Endodermal cell (in vitro differentiated cells): ENCODE results near the gene MYH7B. TPM values are rescaled to one million over a fixed set of nuclear protein-coding genes. Genes with fewer than 3 reads are reported as not detected.

ENCODE experiments used
- DNase-seq: peaks from one replicate; pipeline ENCODE4 v3.0.0-alpha.2; 2017
- H3K27ac ChIP-seq: 2 replicates; pipeline ENCODE4 v1.5.1; 2013; ENCODE audit warnings: mild to moderate bottlenecking, low read depth, low read length, moderate library complexity
- H3K27me3 ChIP-seq: 2 replicates; pipeline ENCODE4 v1.6.1; 2013; ENCODE audit warnings: mild to moderate bottlenecking, low read length, moderate library complexity; ENCODE audit not compliant: insufficient read depth, control insufficient read depth, poor library complexity, severe bottlenecking
- H3K36me3 ChIP-seq: 2 replicates; pipeline ENCODE4 v1.7.0; 2013; ENCODE audit warnings: mild to moderate bottlenecking, low read length, moderate library complexity; ENCODE audit not compliant: control insufficient read depth, insufficient read depth
- H3K4me1 ChIP-seq: one replicate; pipeline ENCODE4 v1.7.0; 2013; ENCODE audit warnings: low read length; ENCODE audit not compliant: control insufficient read depth, insufficient read depth
- H3K4me3 ChIP-seq: 2 replicates; pipeline ENCODE4 v1.5.1; 2013; ENCODE audit warnings: mild to moderate bottlenecking, low read length, moderate library complexity
- H3K9ac ChIP-seq: 2 replicates; pipeline ENCODE4 v1.6.1; 2013; ENCODE audit warnings: mild to moderate bottlenecking, low read length, moderate library complexity; ENCODE audit not compliant: poor library complexity, severe bottlenecking; ENCODE audit errors: extremely low read depth
- H3K9me3 ChIP-seq: 2 replicates; pipeline ENCODE4 v1.6.1; 2013; ENCODE audit warnings: mild to moderate bottlenecking, low read length, moderate library complexity; ENCODE audit not compliant: control insufficient read depth
- H3K27ac Mint-ChIP-seq: 2 replicates; pipeline ENCODE4 v1.8.0; 2020; ENCODE audit warnings: mixed read lengths
- H3K27me3 Mint-ChIP-seq: 2 replicates; pipeline ENCODE4 v1.8.0; 2021; ENCODE audit warnings: mild to moderate bottlenecking, mixed read lengths; ENCODE audit not compliant: insufficient read depth
- H3K36me3 Mint-ChIP-seq: 2 replicates; pipeline ENCODE4 v1.8.0; 2020; ENCODE audit warnings: low read depth, mixed read lengths
- H3K4me1 Mint-ChIP-seq: 2 replicates; pipeline ENCODE4 v1.8.0; 2020; ENCODE audit warnings: mixed read lengths
- H3K4me3 Mint-ChIP-seq: 2 replicates; pipeline ENCODE4 v1.8.0; 2020; ENCODE audit warnings: mild to moderate bottlenecking, moderate library complexity, mixed read lengths
- H3K9me3 Mint-ChIP-seq: 2 replicates; pipeline ENCODE4 v1.8.0; 2020; ENCODE audit warnings: mild to moderate bottlenecking, mixed read lengths
- whole genome bisulfite sequencing, 2 experiments: methylation state at CpG; one replicate each; pipeline versions ENCODE4 v1.1.5 to v1.1.7; 2013; ENCODE audit warnings: missing lambda C conversion rate in 2 of 2, mixed read lengths in 1 of 2; ENCODE audit not compliant: insufficient coverage in 1 of 2, insufficient read length in 1 of 2; 5-methylcytosine and 5-hydroxymethylcytosine counted together
- total RNA-seq, 2 donors: library from RNA; stranded (reverse); fragmentation: NEBNext Ultra II Directional in 1 of 2; extraction: Animal tissue kit (Norgen Biotek cat#: 25700) in 1 of 2; gene quantifications; 2 replicates in 1 of 2; 3 replicates in 1 of 2; pipeline ENCODE4 v1.2.1, GENCODE V29; 2021
- TF ChIP-seq, protein P1 (sequence below): fragments of 200-600 bp; sonication (generic); conservative IDR thresholded peaks from 2 replicates; pipeline ENCODE4 v1.5.0; 2021; ENCODE audit warnings: antibody characterized with exemption, mild to moderate bottlenecking

The MYH7B gene
- total RNA-seq, 2 donors from 2014 or later = 0.37 to 0.49 TPM

DNA sequence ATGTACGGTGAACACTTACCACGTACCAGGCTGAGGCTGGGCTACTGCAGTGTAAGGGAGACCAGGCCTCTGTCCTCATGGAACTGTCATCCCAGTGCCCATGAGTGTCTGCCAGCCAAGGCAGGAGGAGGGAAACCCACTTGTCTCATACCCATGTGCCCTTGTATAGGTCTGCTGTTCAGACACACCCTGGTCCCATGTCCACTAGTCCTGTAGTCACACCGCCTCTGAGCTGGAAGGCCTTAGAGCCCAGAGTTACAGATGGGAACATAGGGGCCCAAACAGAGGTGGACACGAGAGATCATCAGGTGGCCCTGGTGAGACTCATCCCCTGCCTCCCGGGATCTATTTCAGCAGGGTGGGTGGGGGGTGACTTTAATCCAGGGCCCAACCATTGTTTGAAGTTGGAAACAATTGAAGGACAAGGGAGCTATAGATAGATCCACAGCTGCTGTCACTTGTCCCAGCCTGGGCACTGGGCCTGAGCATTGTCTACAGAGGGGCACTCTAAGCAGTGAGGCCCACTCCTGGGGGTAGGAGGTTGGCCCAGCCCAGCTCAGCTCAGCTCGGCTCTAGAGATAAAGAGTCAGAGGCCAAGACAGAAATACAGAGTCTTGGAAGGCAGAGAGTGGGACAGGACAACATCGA is 14.6 kb downstream of the MYH7B start:
- H3K4me1 Mint-ChIP-seq = peaks cover 17% of the 10 kb centered on the region
- no peaks in the 10 kb centered on the region for H3K36me3 Mint-ChIP-seq

DNA sequence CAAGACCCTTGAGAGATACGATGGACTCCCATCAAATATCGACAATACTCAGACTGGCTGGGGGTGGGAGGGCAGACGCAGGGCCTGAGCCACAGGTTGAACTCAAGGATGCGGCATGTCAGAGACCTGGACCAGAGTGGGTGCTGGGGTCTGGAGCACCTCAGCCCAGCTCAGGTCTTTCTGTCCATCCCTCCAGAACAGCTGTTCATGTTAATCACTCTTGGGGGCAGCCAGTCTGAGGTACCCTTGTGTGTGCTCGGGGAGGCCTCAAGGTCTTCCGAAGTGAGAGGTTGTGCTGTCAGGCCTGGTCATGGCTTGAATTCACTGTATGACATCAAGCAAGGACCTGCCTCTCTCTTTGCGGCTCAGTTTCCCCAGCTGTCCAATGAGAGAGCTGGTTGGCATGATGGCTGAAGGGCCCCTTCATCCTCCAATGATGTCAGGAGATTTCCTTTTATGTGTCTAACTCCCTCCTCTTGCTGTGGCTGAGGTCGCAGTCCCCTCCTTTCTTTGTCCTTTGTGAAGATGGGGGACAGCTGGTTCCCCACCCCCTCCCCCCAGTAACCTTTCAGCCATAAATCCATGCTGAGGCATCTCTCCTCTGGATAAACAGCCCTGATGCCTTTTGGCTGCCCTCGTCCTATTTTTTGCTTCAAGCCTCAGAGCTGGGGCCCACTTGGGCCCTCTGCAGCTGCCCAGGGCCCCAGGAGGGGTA is 15.3 kb downstream of the MYH7B start:
- Histone ChIP-seq H3K36me3 (no peaks in the 10 kb centered on the region), H3K4me3 (no peak overlapping the region), H3K4me1 (peaks cover 6% of the 10 kb centered on the region), H3K27ac (no peak overlapping the region), H3K9ac (no peak overlapping the region), H3K27me3 (no peaks in the 10 kb centered on the region), H3K9me3 (no peaks in the 10 kb centered on the region)
- Mint-ChIP-seq H3K27me3 (peaks cover 26% of the 10 kb centered on the region), H3K36me3 (no peaks in the 10 kb centered on the region), H3K4me1 (peaks cover 17% of the 10 kb centered on the region), H3K9me3 (no peaks in the 10 kb centered on the region), H3K4me3 (no peak overlapping the region), H3K27ac (no peak overlapping the region)
- 93 to 95% methylated on average over 8 to 9 of the region's 9 CpGs for WGBS, 2 experiments
- TF ChIP-seq, protein P1, sequence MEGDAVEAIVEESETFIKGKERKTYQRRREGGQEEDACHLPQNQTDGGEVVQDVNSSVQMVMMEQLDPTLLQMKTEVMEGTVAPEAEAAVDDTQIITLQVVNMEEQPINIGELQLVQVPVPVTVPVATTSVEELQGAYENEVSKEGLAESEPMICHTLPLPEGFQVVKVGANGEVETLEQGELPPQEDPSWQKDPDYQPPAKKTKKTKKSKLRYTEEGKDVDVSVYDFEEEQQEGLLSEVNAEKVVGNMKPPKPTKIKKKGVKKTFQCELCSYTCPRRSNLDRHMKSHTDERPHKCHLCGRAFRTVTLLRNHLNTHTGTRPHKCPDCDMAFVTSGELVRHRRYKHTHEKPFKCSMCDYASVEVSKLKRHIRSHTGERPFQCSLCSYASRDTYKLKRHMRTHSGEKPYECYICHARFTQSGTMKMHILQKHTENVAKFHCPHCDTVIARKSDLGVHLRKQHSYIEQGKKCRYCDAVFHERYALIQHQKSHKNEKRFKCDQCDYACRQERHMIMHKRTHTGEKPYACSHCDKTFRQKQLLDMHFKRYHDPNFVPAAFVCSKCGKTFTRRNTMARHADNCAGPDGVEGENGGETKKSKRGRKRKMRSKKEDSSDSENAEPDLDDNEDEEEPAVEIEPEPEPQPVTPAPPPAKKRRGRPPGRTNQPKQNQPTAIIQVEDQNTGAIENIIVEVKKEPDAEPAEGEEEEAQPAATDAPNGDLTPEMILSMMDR = no peak
- no peak for DNase-seq

More for the DNA sequence above, 14.6 kb downstream of the MYH7B start:
- H3K9me3 ChIP-seq = no peaks in the 10 kb centered on the region
- DNase-seq = no peak
- H3K27ac ChIP-seq = no peak overlapping the region
- no peaks in the 10 kb centered on the region for H3K9me3 Mint-ChIP-seq
- H3K4me3 Mint-ChIP-seq = no peak overlapping the region
- H3K36me3 ChIP-seq = no peaks in the 10 kb centered on the region
- H3K27me3 ChIP-seq = no peaks in the 10 kb centered on the region
- WGBS, 2 experiments = 91 to 94% methylated on average over 7 of the region's 7 CpGs
- H3K4me3 ChIP-seq = no peak overlapping the region
- H3K27me3 Mint-ChIP-seq = peaks cover 19% of the 10 kb centered on the region
- H3K4me1 ChIP-seq = peaks cover 6% of the 10 kb centered on the region
- H3K9ac ChIP-seq = no peak overlapping the region
- H3K27ac Mint-ChIP-seq = no peak overlapping the region
- TF ChIP-seq, protein P1 = no peak

DNA sequence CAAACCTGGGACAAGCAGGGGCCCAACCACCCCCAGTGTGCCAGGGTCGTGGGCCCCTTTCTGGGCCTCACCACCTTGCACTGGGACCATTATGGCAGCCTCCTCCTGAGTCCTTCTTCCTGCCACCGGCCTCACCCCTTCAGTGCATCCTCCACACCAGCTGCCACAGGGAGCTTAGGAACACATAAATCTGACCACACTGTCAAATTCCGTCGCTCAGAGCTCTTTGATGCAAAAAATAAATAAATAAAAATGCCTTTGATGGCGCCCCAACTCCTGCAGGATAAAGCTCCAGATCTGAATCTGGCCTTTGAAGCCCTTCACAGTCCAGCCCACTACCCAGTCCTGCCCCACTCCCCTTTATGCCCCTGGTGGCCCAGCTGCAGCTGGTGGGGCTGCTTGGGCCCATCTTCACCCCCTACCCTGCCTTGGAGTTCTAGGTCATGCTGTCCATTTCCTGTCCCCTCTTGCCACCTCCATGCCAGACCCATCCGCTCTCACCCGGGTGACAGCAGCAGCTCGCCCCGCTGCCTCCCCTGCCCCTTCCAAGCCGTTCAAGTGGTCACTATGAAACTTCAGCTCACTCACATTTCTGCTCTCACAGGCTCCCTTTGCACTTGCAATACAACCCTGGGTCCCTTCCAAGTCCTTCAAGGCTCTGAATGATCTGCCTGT is 16.0 kb downstream of the MYH7B start:
- Mint-ChIP-seq H3K4me3 (no peak overlapping the region), H3K36me3 (no peaks in the 10 kb centered on the region), H3K9me3 (no peaks in the 10 kb centered on the region), H3K4me1 (peaks cover 22% of the 10 kb centered on the region), H3K27ac (no peak overlapping the region), H3K27me3 (peaks cover 33% of the 10 kb centered on the region)
- 93 to 95% methylated on average over 7 to 10 of the region's 10 CpGs for WGBS, 2 experiments
- H3K36me3 ChIP-seq = no peaks in the 10 kb centered on the region
- DNase-seq = no peak
- H3K4me1 ChIP-seq = peaks cover 6% of the 10 kb centered on the region
- no peak overlapping the region for H3K27ac ChIP-seq
- TF ChIP-seq, protein P1 = no peak
- H3K9ac ChIP-seq = no peak overlapping the region
- H3K27me3 ChIP-seq = no peaks in the 10 kb centered on the region
- H3K4me3 ChIP-seq = no peak overlapping the region
- H3K9me3 ChIP-seq = no peaks in the 10 kb centered on the region
